GM12865 (cell line): ENCODE data around the gene DIP2C.

ENCODE experiments used
- DNase-seq: peaks from one replicate; pipeline ENCODE4 v3.0.0; 2010; ENCODE audit warnings: low read depth
- H3K4me3 ChIP-seq: 2 replicates; pipeline ENCODE4 v1.5.1; 2011; ENCODE audit warnings: mild to moderate bottlenecking, low read depth, low read length, control low read depth
- CTCF ChIP-seq: IDR thresholded peaks from 2 replicates; pipeline ENCODE4 v1.5.1; 2011; ENCODE audit warnings: low read length, control low read depth, low read depth, inconsistent platforms; ENCODE audit not compliant: insufficient read depth; ENCODE audit errors: missing control alignments

DIP2C gene

DNA sequence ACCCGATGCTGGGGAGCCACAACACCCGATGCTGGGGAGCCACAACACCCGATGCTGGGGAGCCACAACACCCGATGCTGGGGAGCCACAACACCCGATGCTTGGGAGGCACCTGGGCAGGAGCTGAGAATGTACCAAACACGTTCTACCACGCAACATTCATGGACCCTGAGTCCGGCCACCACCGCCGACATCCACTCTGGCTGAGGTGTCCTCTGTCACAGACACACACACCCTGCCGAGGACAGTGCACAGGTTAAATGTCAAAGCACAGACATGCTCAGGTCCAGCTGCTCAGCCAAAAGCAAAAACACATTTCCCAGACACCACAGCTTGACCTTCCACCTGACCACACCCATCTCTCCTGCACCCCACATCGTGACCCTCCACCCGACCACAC lies 148.4 kb downstream of the DIP2C start:
- H3K4me3 ChIP-seq: no peak overlapping the region
- no peak for DNase-seq
- TF ChIP-seq CTCF: no peak

GRCh38 chr10:538895-539294 lies 150.6 kb downstream of the DIP2C start:
- no peak for DNase-seq
- TF ChIP-seq CTCF: no peak
- H3K4me3 ChIP-seq: no peak overlapping the region

DNA sequence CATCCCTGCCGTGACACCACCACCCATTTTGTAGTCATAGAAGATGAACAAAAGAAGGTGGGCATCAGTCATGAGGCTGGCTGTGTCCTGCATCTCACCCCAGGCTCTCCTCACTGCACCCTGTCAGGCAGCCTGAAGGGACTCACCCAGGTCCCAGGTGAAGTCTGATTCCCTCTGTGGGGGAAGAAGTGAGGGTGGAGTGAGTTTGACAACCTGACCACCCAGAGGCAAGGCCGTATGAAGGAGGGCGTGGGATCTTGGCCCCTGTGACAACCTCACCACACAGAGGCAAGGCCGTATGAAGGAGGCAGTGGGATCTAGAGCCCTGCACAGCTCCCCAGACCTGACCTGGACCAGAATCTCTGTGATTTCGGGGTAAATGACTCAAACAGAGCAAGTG lies 152.5 kb downstream of the DIP2C start:
- TF ChIP-seq CTCF: no peak
- H3K4me3 ChIP-seq: no peak overlapping the region
- DNase-seq: no peak

DNA sequence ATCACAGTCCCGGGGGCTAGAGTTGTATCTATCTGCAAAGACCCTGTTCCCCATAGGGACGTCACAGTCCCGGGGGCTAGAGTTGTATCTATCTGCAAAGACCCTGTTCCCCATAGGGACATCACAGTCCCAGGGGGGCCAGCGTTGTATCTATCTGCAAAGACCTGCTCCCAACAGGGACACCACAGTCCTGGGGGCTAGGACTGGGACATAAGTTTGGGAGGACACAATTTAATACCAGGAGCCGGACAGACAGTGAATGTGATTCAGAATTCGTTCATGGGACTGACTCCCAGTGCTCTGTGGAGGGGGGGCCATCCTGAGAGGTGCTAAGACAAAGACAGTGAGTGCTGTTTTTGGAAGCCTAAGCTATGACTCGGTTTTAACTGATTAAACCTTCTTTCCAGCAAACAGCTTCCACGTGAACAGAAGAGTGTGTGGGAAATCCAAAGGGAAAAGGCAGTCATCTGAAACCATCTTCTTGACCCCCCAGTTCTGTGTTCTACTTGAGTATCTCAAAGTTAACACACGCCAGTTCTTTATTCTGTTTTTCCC lies 153.0 kb downstream of the DIP2C start:
- TF ChIP-seq CTCF: no peak
- no peak overlapping the region for H3K4me3 ChIP-seq

GRCh38 chr10:535952-536351 lies 153.5 kb downstream of the DIP2C start:
- TF ChIP-seq CTCF: no peak
- no peak overlapping the region for H3K4me3 ChIP-seq
- no peak for DNase-seq

More for the DNA sequence above, 153.0 kb downstream of the DIP2C start:
- DNase-seq: no peak

DNA sequence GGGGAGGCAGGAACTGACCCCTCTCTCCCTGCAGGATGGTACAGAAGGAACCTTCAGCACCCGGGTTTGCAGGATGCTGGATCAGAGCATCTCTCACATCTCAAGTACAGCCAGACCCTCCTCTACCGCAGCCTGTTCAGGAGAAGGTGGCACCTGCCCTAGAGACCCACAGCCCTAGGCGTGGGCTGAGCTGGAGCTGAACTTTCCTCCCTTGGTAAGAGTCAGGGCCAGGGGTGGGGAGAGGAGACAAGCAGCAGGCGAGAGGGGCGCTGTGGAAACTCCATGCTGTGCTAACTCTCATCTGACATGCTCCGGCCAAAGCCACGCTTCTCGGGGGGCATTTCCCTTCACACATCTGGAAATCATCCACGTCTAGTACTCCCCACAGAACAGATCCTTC lies 154.4 kb downstream of the DIP2C start:
- DNase-seq: no peak
- no peak overlapping the region for H3K4me3 ChIP-seq
- no peak for TF ChIP-seq CTCF

GRCh38 chr10:534047-534566 lies 155.4 kb downstream of the DIP2C start:
- DNase-seq: no peak
- no peak for TF ChIP-seq CTCF

More at GRCh38 chr10:534047-534566, 155.4 kb downstream of the DIP2C start:
- no peak overlapping the region for H3K4me3 ChIP-seq
